ENCODE measurements around the gene TCF15. TPM values are rescaled to one million over a fixed set of nuclear protein-coding genes. Genes with fewer than 3 reads are reported as not detected.

Gene TCF15
- total RNA-seq, 1 experiment from 2014 or later, result 0.40 TPM

GRCh38 chr20:653590-654416 is 43.7 kb upstream of the TCF15 start:
- Histone ChIP-seq H3K4me1 (ENCODE audit: insufficient read depth, low read length) (peaks cover 12% of the 10 kb centered on the region), H3K9ac (ENCODE audit: low read length) (peak overlapping the region; percentile 92), H3K27me3 (ENCODE audit: low read length) (peaks cover 19% of the 10 kb centered on the region), H3K36me3 (ENCODE audit: low read depth, low read length) (peaks cover 18% of the 10 kb centered on the region), H3K79me2 (ENCODE audit: low read length) (peaks cover 40% of the 10 kb centered on the region), H3K9me3 (ENCODE audit: low read length) (no peaks in the 10 kb centered on the region), H2AFZ (ENCODE audit: low read length) (peak overlapping the region; percentile 80), H3K4me2 (ENCODE audit: low read length) (peak overlapping the region; percentile 87), H3F3A (ENCODE audit: low read length, unreplicated experiment) (no peaks in the 10 kb centered on the region), H3K4me3 (ENCODE audit: low read length) (peak overlapping the region; percentile 94), H3K9me2 (replicated peaks; ENCODE audit: low read length) (no peaks in the 10 kb centered on the region), H4K20me1 (ENCODE audit: low read length) (peaks cover 19% of the 10 kb centered on the region), H3K27ac (ENCODE audit: low read length) (no peak overlapping the region)
- DNase-seq (no peak), ATAC-seq (no peak)
- intact Hi-C loops (cut with micrococcal nuclease), result loop anchor here (10.0 kb wide), 1 partner anchor 81 kb away; no protein-coding TSS in a partner anchor
- ChIA-PET POLR2A (ENCODE audit: unreplicated experiment) (no interaction called here), CTCF (no interaction called here)
- TF ChIP-seq EZH2 (IDR thresholded peaks at IDR 0.05; ENCODE audit: low read length, unreplicated experiment) (no peak), EZH2phosphoT487 (IDR thresholded peaks at IDR 0.05; ENCODE audit: borderline replicate concordance, low read length) (no peak), CTCF (conservative IDR thresholded peaks at IDR 0.05; ENCODE audit: low read depth, low read length) (no peak)
- TSS peak; percentile 66 for BruUV-seq (replicated peaks)

- ChIA-PET CTCF (no interaction called here), POLR2A (ENCODE audit: unreplicated experiment) (no interaction called here)
These were observed 43.0 kb upstream of the TCF15 start, which contains the start of gene SRXN1 for GRCh38 chr20:653110-653589. Gene SRXN1, minus strand, starts transcription at chr20:653200. Its CDS starts 15 bp downstream, at chr20:653185.

More at GRCh38 chr20:653110-653589, 43.0 kb upstream of the TCF15 start, which contains the start of gene SRXN1:
- Histone ChIP-seq H3K4me3 (ENCODE audit: low read length) (peak within 1 kb of the TSS; percentile 94), H2AFZ (ENCODE audit: low read length) (peak within 1 kb of the TSS; percentile 80), H3K79me2 (ENCODE audit: low read length) (peaks cover 46% of the 10 kb centered on the region), H3K4me1 (ENCODE audit: insufficient read depth, low read length) (peaks cover 12% of the 10 kb centered on the region), H3K4me2 (ENCODE audit: low read length) (peak within 1 kb of the TSS; percentile 91), H4K20me1 (ENCODE audit: low read length) (peaks cover 26% of the 10 kb centered on the region), H3K27ac (ENCODE audit: low read length) (peak within 1 kb of the TSS; percentile 50), H3K27me3 (ENCODE audit: low read length) (peaks cover 12% of the 10 kb centered on the region), H3F3A (ENCODE audit: low read length, unreplicated experiment) (no peaks in the 10 kb centered on the region), H3K36me3 (ENCODE audit: low read depth, low read length) (peaks cover 24% of the 10 kb centered on the region), H3K9ac (ENCODE audit: low read length) (peak within 1 kb of the TSS; percentile 92), H3K9me3 (ENCODE audit: low read length) (no peaks in the 10 kb centered on the region), H3K9me2 (replicated peaks; ENCODE audit: low read length) (no peaks in the 10 kb centered on the region)
- DNase-seq, result peak; percentile 94
- ATAC-seq, result peak; percentile 89
- no TSS peak for BruUV-seq (replicated peaks)
- no peak for TF ChIP-seq EZH2 (IDR thresholded peaks at IDR 0.05; ENCODE audit: low read length, unreplicated experiment)
- no peak for TF ChIP-seq EZH2phosphoT487 (IDR thresholded peaks at IDR 0.05; ENCODE audit: borderline replicate concordance, low read length)
- TF ChIP-seq CTCF (conservative IDR thresholded peaks at IDR 0.05; ENCODE audit: low read depth, low read length), result peak; percentile 63
- intact Hi-C loops (cut with micrococcal nuclease), result loop anchor here (10.0 kb wide), 1 partner anchor 82 kb away; no protein-coding TSS in a partner anchor
